Stimulated activated memory B cell treated with anti-CD40 and anti-IgM and Interleukin-4, amounts not matched to agents 10 μg/mL and 1 μg/mL and 100 μg/mL, for 72 hours (primary cell): ENCODE results near the gene C19orf33.
A peak's percentile ranks its signal among the peaks of the same experiment; 100 is the strongest.

Experiments
- ATAC-seq: fragments of 150-1000 bp; cut with Tn5 transposase; 2 replicates; pipeline ENCODE4 v1.10.0; 2021
- H3K27ac Mint-ChIP-seq: one replicate; pipeline ENCODE4 v1.8.0; 2022; ENCODE audit warnings: mild to moderate bottlenecking, mixed read lengths
- H3K27me3 Mint-ChIP-seq: one replicate; pipeline ENCODE4 v1.8.0; 2022; ENCODE audit warnings: mixed read lengths
- H3K36me3 Mint-ChIP-seq: one replicate; pipeline ENCODE4 v1.8.0; 2022; ENCODE audit warnings: mixed read lengths
- H3K4me1 Mint-ChIP-seq: one replicate; pipeline ENCODE4 v1.8.0; 2022; ENCODE audit warnings: mixed read lengths
- H3K4me3 Mint-ChIP-seq: one replicate; pipeline ENCODE4 v1.8.0; 2022; ENCODE audit warnings: mild to moderate bottlenecking, moderate library complexity, mixed read lengths
- H3K9me3 Mint-ChIP-seq: one replicate; pipeline ENCODE4 v1.8.0; 2022; ENCODE audit warnings: mixed read lengths

Gene C19orf33

DNA sequence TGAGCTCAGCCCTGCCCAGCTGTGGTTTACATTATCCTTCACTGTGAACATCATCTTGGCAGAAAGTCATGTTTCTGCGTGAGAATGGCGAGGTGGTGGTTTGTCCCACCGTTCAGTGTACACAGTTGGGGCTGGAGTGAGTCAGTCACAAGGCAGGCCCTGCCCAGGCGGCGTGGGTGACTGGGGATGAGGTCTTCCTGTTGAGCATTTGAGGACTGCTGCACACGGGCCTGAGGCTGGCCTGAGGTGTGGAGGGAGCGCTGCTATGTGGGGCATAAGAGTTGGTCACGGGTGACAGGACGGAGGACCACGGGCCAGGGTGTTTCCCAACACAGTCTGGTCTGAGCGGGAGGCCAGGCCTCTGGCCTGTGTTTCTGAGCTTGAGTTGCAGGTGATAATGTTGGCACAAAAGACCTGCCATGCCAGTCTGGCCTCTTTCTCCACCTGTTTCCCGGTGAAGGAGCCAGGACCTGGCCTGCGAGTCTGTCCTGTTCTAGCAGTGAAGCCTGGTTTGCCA lies 13.4 kb upstream of the C19orf33 start:
- H3K4me1 Mint-ChIP-seq = no peaks in the 10 kb centered on the region
- ATAC-seq = no peak
- no peaks in the 10 kb centered on the region for H3K27me3 Mint-ChIP-seq
- H3K36me3 Mint-ChIP-seq = peaks cover 72% of the 10 kb centered on the region
- H3K4me3 Mint-ChIP-seq = no peak overlapping the region
- H3K27ac Mint-ChIP-seq = no peak overlapping the region
- no peaks in the 10 kb centered on the region for H3K9me3 Mint-ChIP-seq

DNA sequence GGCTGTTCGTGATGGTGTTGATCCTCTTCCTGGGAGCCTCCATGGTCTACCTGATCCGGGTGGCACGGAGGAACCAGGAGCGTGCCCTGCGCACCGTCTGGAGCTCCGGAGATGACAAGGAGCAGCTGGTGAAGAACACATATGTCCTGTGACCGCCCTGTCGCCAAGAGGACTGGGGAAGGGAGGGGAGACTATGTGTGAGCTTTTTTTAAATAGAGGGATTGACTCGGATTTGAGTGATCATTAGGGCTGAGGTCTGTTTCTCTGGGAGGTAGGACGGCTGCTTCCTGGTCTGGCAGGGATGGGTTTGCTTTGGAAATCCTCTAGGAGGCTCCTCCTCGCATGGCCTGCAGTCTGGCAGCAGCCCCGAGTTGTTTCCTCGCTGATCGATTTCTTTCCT lies 12.2 kb upstream of the C19orf33 start:
- ATAC-seq = no peak
- Mint-ChIP-seq H3K36me3 (peaks cover 60% of the 10 kb centered on the region), H3K27ac (no peak overlapping the region), H3K27me3 (no peaks in the 10 kb centered on the region), H3K9me3 (no peaks in the 10 kb centered on the region), H3K4me1 (no peaks in the 10 kb centered on the region), H3K4me3 (no peak overlapping the region)

DNA sequence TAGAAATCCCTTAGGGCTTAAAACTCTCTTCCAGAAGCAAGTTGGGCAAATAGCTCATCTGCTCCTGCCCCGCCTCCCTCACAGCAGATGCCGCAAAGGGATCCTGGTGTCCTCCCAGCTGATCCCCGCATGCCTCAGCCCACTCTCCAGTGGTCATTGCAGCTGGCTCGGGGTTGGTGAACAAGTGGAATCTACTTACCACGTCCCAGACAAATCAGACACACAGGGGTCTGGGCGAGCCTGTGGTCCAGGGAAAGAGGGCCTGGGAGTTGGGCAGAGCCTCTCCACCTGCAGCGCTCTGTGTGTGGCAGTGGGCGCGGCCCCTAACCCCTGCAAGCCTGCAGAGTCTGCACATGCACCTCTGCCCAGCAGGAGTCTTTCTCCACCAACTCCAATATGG lies 10.8 kb upstream of the C19orf33 start:
- no peaks in the 10 kb centered on the region for H3K9me3 Mint-ChIP-seq
- H3K27ac Mint-ChIP-seq = no peak overlapping the region
- ATAC-seq = no peak
- H3K27me3 Mint-ChIP-seq = no peaks in the 10 kb centered on the region
- H3K4me3 Mint-ChIP-seq = no peak overlapping the region
- H3K36me3 Mint-ChIP-seq = peaks cover 47% of the 10 kb centered on the region
- H3K4me1 Mint-ChIP-seq = no peaks in the 10 kb centered on the region

DNA sequence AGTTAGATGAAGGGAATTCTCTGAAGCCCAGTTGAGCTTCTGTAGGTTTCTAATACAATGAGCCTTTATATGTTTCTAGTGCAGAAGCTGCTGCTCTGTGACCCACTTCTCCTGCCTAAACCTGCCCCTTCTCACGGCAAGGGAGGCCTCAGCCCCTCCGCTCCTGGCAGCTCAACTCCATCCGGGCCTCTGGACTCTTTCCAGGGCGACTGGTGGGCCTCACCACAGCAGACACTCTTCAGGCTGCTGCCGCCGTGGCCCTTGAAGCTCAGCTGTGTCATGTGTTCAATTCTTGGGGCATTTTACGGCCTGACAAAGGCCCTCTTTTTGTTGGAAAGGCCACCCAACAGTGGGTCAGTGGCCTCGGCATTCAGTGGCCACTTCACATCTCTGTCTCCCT lies 10.0 kb upstream of the C19orf33 start:
- H3K27me3 Mint-ChIP-seq = no peaks in the 10 kb centered on the region
- no peak for ATAC-seq
- H3K4me1 Mint-ChIP-seq = no peaks in the 10 kb centered on the region
- H3K4me3 Mint-ChIP-seq = no peak overlapping the region
- no peaks in the 10 kb centered on the region for H3K9me3 Mint-ChIP-seq
- peaks cover 45% of the 10 kb centered on the region for H3K36me3 Mint-ChIP-seq
- H3K27ac Mint-ChIP-seq = no peak overlapping the region

DNA sequence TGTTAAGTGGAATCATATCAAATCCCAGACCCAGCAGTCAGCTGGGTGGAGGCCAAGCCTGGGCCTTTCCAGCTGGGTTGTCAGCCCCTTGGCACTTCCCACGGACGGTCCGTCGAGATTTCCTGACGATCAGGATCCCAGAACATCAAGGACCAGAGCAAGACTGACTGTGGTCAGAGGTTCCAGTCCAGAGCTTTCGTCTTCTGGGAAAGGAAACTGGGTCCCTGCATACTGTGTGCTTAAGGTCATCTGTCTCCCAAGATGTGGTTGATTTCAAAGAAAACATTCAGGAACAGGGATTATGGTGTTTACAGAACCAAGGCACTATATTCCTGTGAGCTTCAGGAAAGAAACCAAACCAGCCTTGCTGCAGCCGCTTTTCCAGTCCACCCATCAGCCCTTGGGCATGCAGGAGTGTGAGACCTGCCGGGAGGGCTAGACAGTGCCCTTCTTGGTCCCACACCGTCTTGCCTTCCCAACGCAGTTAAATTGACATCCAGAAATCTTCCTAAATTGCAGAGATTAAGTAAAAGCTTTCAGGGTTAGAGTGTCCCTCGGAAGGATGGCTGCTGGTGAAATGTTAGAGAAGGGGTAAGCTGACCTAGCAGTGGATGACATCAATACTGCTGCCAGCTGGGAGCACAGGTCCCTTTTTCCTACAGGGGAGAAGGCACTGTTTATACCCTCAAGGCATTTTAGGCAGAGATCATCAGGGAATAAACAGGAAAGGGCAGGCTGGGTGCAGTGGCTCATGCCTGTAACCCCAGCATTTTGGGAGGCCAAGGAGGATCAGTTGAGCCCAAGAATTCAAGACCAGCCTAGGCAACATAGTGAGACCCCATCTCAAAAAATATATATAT lies 5.0 kb upstream of the C19orf33 start:
- Mint-ChIP-seq H3K27ac (no peak overlapping the region), H3K4me3 (no peak overlapping the region), H3K36me3 (no peaks in the 10 kb centered on the region), H3K4me1 (no peaks in the 10 kb centered on the region), H3K9me3 (no peaks in the 10 kb centered on the region), H3K27me3 (no peaks in the 10 kb centered on the region)
- ATAC-seq = no peak

DNA sequence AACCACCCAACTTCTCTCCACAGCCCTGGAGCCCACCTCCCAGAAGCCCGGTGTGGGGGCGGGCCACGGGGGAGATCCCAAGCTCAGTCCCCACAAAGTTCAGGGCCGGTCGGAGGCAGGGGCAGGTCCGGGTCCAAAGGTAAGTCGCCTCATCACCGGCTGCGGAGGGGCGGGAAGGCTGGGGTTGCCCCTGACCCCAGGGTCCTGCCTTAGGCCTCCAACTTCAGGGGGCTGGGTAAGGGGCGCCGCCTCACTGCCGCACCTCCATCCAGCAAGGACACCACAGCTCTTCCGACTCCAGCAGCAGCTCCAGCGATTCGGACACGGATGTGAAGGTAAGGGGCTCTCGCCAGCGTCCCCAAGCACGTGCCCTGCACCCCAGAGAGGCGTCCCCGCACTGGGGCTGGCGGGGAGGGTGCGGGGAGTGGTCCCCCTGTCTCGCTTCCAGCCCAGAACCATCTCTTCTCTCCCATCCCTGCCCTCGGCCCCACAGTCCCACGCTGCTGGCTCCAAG lies 358 bp downstream of the C19orf33 start:
- Mint-ChIP-seq H3K27ac (no peak overlapping the region), H3K36me3 (peaks cover 46% of the 10 kb centered on the region), H3K4me1 (peaks cover 10% of the 10 kb centered on the region), H3K27me3 (no peaks in the 10 kb centered on the region), H3K4me3 (no peak overlapping the region), H3K9me3 (no peaks in the 10 kb centered on the region)
- ATAC-seq = peak; percentile 18

DNA sequence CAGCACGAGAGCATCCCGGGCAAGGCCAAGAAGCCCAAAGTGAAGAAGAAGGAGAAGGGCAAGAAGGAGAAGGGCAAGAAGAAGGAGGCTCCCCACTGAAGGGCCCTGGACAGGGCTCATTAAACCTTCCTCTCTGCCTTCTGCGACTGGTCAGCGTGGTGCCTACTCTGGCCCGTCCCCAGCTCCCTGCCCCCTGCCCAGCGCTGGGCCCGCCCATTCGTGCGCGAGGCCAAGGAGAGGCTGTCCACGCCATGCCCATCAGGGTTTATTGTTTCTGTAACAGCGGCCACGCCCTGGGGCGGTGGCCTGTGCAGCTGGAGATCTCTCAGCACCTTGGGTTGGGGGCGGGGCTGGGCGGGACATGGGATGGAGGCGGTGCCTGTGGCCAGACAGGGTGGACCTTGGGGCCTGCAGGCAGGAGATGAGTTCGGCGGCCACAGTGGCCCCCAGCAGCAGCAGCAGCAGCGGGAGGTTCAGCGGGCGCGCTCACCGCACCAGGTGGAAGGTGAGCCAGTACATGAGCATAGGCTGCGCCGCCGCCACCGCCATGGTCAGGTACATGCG lies 897 bp downstream of the C19orf33 start:
- Mint-ChIP-seq H3K27ac (no peak overlapping the region), H3K4me1 (peaks cover 10% of the 10 kb centered on the region), H3K27me3 (no peaks in the 10 kb centered on the region), H3K36me3 (peaks cover 51% of the 10 kb centered on the region), H3K4me3 (no peak overlapping the region), H3K9me3 (peaks cover 2% of the 10 kb centered on the region)
- ATAC-seq = no peak

DNA sequence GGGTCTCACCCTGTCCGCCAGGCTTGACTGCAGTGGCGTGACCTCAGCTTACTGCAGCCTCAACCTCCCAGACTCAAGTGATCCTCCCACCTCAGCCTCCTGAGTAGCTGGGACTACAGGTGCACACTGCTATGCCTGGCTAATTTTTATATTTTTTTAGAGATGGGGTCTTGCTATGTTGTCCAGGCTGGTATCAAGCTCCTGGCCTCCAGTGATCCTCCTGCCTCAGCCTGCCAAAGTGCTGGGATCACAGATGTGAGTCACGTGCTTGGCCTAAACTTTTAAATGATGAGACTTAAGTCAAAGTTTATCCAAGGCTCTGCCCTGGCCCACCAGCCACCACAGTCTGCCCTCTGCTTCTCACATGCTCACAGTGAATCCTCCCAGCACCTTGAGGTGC lies 2.2 kb downstream of the C19orf33 start:
- H3K4me3 Mint-ChIP-seq = no peak overlapping the region
- H3K4me1 Mint-ChIP-seq = peaks cover 18% of the 10 kb centered on the region
- H3K27ac Mint-ChIP-seq = no peak overlapping the region
- ATAC-seq = no peak
- peaks cover 62% of the 10 kb centered on the region for H3K36me3 Mint-ChIP-seq
- peaks cover 10% of the 10 kb centered on the region for H3K9me3 Mint-ChIP-seq
- H3K27me3 Mint-ChIP-seq = no peaks in the 10 kb centered on the region

DNA sequence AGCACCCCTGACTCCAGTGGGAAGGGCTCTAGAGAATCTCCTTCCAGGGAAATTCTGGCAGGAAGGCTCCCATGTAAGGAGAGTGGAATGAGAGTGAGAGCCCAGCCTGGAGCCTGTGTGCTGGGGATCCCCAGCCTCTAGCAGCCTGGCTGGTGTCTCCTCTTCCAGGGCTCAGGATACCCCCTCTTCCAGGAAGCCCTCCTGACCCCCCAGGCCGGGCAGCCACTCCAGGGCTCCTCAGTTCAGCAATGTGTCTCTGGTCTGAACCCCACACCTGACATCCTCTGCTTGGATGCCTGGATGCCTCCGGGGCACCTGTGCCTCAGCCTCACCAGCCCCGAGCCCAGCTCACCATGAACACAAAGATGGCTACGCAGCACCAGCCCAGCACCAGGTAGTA lies 3.0 kb downstream of the C19orf33 start:
- ATAC-seq = no peak
- H3K27ac Mint-ChIP-seq = no peak overlapping the region
- no peaks in the 10 kb centered on the region for H3K27me3 Mint-ChIP-seq
- no peak overlapping the region for H3K4me3 Mint-ChIP-seq
- peaks cover 62% of the 10 kb centered on the region for H3K36me3 Mint-ChIP-seq
- H3K9me3 Mint-ChIP-seq = peaks cover 10% of the 10 kb centered on the region
- H3K4me1 Mint-ChIP-seq = peaks cover 26% of the 10 kb centered on the region

DNA sequence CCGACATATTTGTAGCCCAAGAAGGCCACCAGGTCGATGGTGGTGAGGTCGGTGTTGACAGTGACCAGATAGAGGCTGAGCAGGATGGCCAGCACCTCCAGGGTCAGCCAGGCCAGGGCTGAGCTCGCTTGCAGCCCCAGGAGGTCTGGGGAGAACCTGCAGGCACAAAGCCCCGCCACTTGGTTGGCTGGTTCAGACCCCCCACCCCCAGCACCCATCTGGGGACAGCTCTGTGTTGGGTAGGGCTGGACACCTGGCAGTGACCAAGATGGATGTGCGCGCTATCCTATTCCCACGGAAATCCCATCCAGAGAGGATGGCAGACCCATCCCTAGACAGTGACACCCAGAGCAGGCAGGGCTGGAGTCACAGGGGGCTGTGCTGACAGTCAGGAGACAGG lies 3.5 kb downstream of the C19orf33 start:
- no peaks in the 10 kb centered on the region for H3K27me3 Mint-ChIP-seq
- peaks cover 62% of the 10 kb centered on the region for H3K36me3 Mint-ChIP-seq
- H3K4me1 Mint-ChIP-seq = peaks cover 28% of the 10 kb centered on the region
- peaks cover 10% of the 10 kb centered on the region for H3K9me3 Mint-ChIP-seq
- H3K27ac Mint-ChIP-seq = no peak overlapping the region
- ATAC-seq = no peak
- no peak overlapping the region for H3K4me3 Mint-ChIP-seq

DNA sequence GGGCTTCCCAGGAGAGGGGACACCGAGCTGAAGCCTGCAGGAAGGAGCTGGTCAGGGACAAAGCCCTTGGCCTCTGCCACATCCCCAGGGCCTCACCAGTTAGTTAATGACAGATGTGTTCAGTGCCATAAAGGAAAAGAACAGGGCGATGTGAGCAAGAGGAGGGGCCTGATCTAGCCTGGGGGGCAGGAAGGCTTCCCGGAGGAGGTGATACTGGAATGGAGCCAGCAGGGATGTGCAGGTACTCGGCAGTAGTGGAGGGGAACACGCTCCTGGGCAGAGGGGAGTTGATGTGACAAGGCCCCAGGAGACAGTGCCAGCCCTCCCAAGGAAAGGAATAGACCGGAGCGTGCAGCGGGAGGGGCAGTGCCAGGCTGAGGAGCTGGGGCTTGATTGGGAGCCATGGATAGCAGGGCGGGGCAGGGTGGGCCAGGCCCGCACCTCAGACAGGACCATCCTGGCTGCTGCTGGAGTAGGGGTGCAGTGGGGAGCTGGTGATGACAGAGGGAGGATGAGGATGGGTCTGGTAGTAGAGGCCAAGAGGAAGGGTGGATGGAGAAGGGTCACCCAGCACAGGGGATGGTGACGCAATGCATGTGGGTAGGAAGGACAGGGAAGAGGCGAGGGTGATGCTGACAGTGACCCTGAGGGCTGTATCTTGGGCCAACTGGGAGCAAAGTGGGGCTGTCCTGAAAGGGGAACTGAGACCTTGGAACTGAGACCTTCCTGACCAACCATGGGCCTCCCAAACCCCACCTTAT lies 4.1 kb downstream of the C19orf33 start:
- Mint-ChIP-seq H3K27me3 (no peaks in the 10 kb centered on the region), H3K27ac (peak overlapping the region; percentile 3), H3K36me3 (peaks cover 62% of the 10 kb centered on the region), H3K9me3 (peaks cover 10% of the 10 kb centered on the region), H3K4me3 (no peak overlapping the region), H3K4me1 (peaks cover 34% of the 10 kb centered on the region)
- no peak for ATAC-seq

DNA sequence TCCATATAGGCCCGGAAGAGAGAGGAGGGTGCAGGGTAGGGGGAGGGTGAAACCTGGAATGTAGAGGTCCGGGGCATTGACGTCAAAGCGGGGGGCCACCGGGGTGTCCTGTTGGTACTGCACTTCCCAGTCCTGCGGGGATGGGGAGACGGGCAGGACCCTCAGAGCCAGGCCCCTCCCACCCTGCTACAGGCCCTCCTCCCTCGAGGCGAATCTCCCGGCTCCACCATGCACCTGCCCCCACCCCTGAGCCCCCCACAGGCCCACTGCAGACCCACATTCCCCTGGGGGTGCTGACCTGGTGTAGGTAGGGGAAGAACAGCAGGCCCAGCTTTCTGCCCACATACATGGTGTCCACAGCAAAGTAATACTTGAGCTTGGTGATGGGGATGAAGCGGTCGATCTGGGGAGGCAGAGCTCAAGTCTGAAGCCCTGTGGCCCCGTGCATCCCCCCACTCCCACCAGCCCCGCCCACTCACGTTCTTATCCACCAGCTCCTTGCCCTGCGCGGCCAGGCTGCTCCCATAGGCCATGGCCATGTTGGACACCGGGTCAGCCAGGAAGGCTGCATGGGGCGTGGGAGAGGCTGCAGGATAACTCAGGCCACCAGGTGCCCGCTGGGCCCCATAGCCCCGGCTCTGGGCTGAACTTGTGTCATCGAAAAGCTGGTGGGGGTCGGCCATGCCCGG lies 5.0 kb downstream of the C19orf33 start:
- peaks cover 13% of the 10 kb centered on the region for H3K9me3 Mint-ChIP-seq
- H3K27ac Mint-ChIP-seq = peak overlapping the region; percentile 3
- H3K4me3 Mint-ChIP-seq = no peak overlapping the region
- ATAC-seq = peak; percentile 2
- peaks cover 43% of the 10 kb centered on the region for H3K4me1 Mint-ChIP-seq
- no peaks in the 10 kb centered on the region for H3K27me3 Mint-ChIP-seq
- peaks cover 68% of the 10 kb centered on the region for H3K36me3 Mint-ChIP-seq

DNA sequence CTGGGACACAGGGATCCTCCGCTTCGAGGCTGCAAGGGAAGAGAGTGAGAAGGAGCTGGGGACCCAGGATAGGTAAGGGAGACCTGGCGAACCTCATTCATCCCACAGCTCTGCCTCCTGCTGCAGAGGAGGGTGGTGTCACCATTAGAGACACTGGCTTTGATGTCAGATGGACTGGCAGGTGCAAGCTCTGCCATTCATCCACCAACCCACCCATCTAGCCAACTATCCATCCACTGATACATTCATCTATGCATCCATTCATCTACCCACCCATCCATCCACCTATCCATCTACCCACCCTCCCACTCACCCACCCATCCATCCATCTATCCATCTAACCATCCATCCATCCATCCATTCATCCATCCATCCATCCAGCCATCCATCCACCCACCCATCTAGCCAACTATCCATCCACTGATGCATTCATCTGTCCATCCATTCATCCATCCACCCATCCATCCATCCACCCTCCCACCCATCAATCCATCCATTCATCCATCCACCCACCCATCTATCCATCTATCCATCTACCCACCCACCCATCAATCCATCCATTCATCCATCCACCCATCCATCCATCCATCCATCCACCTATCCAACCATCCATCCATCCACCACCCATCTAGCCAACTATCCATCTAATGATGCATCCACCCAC lies 5.7 kb downstream of the C19orf33 start:
- H3K4me1 Mint-ChIP-seq = peaks cover 47% of the 10 kb centered on the region
- no peak overlapping the region for H3K4me3 Mint-ChIP-seq
- ATAC-seq = no peak
- no peaks in the 10 kb centered on the region for H3K27me3 Mint-ChIP-seq
- peaks cover 64% of the 10 kb centered on the region for H3K36me3 Mint-ChIP-seq
- no peak overlapping the region for H3K27ac Mint-ChIP-seq
- H3K9me3 Mint-ChIP-seq = peaks cover 13% of the 10 kb centered on the region

DNA sequence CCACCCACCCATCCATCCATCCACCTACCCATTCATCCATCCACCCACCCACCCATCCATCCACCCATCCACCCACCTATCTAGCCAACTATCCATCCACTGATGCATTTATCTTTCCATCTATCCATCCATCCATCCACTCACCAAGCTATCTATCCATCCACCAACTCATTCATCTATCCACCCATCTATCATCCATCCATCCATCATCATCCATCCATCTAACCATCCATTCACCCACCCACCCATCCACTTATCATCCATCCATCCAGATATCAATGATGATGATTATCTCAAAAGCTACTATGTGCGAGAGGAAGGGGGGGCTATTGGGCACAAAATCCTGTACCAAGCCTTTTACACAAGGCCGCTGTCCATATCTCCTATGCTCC lies 6.2 kb downstream of the C19orf33 start:
- Mint-ChIP-seq H3K9me3 (peaks cover 13% of the 10 kb centered on the region), H3K4me1 (peaks cover 52% of the 10 kb centered on the region), H3K36me3 (peaks cover 59% of the 10 kb centered on the region), H3K27ac (no peak overlapping the region), H3K4me3 (no peak overlapping the region), H3K27me3 (no peaks in the 10 kb centered on the region)
- ATAC-seq = no peak
